ENCODE measurements around the gene CDH4.

DNA sequence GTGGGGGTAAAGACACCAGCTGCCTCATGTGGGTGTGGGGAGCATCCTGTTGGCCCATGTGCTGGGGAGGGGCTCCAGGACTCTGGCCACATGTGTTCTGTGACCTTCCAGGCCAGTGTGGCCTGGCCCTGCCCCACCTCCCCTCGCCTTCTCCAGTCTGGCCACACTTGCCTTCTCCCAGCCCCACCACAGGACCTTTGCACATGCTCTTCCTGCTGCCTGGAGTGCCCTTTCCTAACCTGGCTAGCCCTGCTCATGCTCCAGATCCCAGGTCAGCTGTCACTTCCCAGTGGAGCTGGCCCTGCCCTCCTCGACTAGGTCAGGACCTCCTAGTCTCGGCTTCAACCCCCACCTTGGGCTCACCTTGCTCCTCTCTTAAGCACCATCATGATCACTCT is 183.8 kb downstream of the CDH4 start:
- TF ChIP-seq, protein P1, sequence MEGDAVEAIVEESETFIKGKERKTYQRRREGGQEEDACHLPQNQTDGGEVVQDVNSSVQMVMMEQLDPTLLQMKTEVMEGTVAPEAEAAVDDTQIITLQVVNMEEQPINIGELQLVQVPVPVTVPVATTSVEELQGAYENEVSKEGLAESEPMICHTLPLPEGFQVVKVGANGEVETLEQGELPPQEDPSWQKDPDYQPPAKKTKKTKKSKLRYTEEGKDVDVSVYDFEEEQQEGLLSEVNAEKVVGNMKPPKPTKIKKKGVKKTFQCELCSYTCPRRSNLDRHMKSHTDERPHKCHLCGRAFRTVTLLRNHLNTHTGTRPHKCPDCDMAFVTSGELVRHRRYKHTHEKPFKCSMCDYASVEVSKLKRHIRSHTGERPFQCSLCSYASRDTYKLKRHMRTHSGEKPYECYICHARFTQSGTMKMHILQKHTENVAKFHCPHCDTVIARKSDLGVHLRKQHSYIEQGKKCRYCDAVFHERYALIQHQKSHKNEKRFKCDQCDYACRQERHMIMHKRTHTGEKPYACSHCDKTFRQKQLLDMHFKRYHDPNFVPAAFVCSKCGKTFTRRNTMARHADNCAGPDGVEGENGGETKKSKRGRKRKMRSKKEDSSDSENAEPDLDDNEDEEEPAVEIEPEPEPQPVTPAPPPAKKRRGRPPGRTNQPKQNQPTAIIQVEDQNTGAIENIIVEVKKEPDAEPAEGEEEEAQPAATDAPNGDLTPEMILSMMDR (tag by site-specific recombination; IDR thresholded peaks at IDR 0.05) = no peak
- TF ChIP-seq ZBTB7A (tag by site-specific recombination; IDR thresholded peaks at IDR 0.05; ENCODE audit: low read depth) = no peak
- TF ChIP-seq ZNF561 (tag by site-specific recombination; IDR thresholded peaks at IDR 0.05; ENCODE audit: borderline replicate concordance) = no peak
